Upper lobe of left lung (tissue), 4 donors: ENCODE measurements around the gene PALLD.

Source experiments
- EP300 ChIP-seq, 4 donors: sonication (generic); formaldehyde crosslinking; IDR thresholded peaks; one replicate each; pipeline ENCODE4 v1.5.1; 2017; ENCODE audit warnings: antibody characterized with exemption in 4 of 4, control low read depth in 2 of 4
- POLR2A ChIP-seq, 4 donors: fragments of 450-650 bp; IDR thresholded peaks; one replicate each; pipeline ENCODE4 v1.5.1; 2016 to 2017; ENCODE audit warnings: antibody characterized with exemption in 4 of 4, mild to moderate bottlenecking in 2 of 4
- TF ChIP-seq, protein P1 (sequence below), 6 experiments: fragments of 450-650 bp in 4 of 6; fragments of 200-600 bp in 2 of 6; sonication (generic) in 2 of 6; IDR thresholded peaks; one replicate each; pipeline ENCODE4 v1.5.1; 2016 to 2019; ENCODE audit warnings: antibody characterized with exemption in 6 of 6

DNA sequence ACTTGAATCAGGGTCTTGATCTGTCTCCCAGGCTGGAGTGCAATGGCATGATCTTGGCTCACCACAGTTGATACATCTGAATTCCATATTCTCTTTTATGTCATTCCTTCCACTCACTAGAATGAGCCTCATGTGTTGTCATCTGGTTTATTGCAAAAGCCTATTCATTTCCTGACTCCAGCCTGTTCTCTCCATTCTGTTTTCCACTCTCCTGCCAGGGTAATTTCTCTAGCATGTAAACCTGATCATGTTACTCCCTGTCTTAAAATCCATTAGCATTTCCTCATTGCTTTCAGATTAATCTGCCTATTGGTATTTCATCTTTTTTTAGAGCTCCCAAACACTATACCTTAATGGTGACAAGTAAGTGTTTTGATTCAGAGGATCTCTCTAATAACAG, 12.2 kb upstream of the PALLD start:
- TF ChIP-seq, protein P1, sequence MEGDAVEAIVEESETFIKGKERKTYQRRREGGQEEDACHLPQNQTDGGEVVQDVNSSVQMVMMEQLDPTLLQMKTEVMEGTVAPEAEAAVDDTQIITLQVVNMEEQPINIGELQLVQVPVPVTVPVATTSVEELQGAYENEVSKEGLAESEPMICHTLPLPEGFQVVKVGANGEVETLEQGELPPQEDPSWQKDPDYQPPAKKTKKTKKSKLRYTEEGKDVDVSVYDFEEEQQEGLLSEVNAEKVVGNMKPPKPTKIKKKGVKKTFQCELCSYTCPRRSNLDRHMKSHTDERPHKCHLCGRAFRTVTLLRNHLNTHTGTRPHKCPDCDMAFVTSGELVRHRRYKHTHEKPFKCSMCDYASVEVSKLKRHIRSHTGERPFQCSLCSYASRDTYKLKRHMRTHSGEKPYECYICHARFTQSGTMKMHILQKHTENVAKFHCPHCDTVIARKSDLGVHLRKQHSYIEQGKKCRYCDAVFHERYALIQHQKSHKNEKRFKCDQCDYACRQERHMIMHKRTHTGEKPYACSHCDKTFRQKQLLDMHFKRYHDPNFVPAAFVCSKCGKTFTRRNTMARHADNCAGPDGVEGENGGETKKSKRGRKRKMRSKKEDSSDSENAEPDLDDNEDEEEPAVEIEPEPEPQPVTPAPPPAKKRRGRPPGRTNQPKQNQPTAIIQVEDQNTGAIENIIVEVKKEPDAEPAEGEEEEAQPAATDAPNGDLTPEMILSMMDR (IDR thresholded peaks at IDR 0.05): no peak
- TF ChIP-seq EP300 (IDR thresholded peaks at IDR 0.05): no peak
- TF ChIP-seq POLR2A (IDR thresholded peaks at IDR 0.05): no peak
